A549 treated with ZK216348 at 1 μM for 4 hours (cell line): ENCODE measurements around the gene SMAD1. TPM values are rescaled to one million over a fixed set of nuclear protein-coding genes. Genes with fewer than 3 reads are reported as not detected.

ENCODE experiments used
- total RNA-seq: library from RNA; stranded (reverse); fragments of 200-300 nt; extraction: Qiagen RNA extraction; gene quantifications from 5 replicates; pipeline ENCODE4 v1.2.3, GENCODE V29; 2022; ENCODE audit warnings: low read depth

The SMAD1 gene
- total RNA-seq, result 8.1 to 11.4 TPM (median 9.9 TPM) in 5 replicates

DNA sequence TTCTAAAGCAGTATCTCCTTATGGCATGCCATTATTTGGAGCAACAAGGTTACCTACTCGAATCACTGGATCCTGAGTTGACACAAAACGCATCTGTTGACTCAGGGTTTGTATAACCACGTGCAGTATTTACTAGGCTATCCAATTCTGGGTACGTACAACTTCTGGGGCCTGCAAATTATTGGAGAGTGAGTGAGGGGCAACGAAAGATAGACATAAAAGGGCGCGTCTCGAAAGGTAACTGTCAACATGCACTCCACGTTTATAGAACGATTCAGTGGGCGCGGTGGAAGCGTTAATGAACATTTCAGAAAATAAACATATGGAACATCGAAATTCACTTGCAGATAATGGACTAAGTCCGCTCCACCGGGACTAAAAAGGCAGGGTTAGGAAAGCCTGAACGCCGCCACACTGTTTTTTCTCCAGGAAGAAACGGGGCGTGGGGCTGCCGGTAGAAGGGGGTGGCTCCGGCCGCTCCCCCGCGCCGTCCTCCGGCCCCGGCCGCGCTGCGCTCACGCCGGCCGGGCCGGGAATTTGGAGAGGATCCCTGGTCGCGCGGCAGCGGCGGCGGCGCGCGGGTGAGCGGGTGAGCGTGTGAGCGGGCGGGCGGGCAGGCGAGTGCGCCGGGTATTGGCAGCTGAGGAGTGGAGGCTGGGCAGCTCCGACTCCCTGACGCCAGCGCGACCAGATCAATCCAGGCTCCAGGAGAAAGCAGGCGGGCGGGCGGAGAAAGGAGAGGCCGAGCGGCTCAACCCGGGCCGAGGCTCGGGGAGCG, at the start of gene SMAD1:
TSS of gene SMAD1 (plus strand) at position 690 of the 778 bp plus-strand sequence. CDS start 32,761 bp downstream, outside the sequence.

Other genes with a start within 250 kb of the SMAD1 start
- gene MMAA, start 137.5 kb downstream of the SMAD1 start, total RNA-seq, result 0.98 to 2.3 TPM (median 1.8 TPM) in 5 replicates
- not detected in 5 replicates for gene C4orf51, start 198.3 kb downstream of the SMAD1 start, total RNA-seq